GM12864 (cell line): ENCODE results near the gene TRIM75.

Experiments used
- DNase-seq: peaks from one replicate; pipeline ENCODE4 v3.0.0-alpha.2; 2011; ENCODE audit warnings: low read depth
- H3K4me3 ChIP-seq: 2 replicates; pipeline ENCODE4 v1.5.1; 2011; ENCODE audit warnings: mild to moderate bottlenecking, low read depth, low read length, control low read depth
- TF ChIP-seq, protein P1 (sequence below): IDR thresholded peaks from 2 replicates; pipeline ENCODE4 v1.5.1; 2011; ENCODE audit warnings: low read depth, mild to moderate bottlenecking, moderate library complexity, low read length, control low read depth, inconsistent platforms; ENCODE audit errors: missing control alignments

The TRIM75 gene

DNA sequence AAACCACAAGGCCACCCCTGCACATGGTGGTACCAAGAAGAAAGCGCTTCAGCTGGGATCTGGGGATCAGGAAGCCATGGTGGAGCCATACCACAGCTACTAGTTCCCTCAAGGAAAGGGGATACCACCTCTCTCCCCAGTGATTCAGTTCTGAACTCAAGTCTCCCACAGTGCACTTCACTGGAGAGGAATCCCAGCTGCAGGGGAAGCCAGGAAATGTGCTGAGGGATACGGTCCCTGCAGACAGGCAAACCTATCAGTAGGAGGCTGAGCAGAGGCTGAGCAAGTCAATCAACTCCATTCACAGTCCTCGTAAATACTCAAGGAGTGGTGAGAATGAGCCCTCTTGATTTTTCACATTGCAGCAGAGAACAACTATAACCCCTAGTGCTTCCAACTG is 48.0 kb downstream of the TRIM75 start:
- DNase-seq: no peak
- no peak overlapping the region for H3K4me3 ChIP-seq
- TF ChIP-seq, protein P1, sequence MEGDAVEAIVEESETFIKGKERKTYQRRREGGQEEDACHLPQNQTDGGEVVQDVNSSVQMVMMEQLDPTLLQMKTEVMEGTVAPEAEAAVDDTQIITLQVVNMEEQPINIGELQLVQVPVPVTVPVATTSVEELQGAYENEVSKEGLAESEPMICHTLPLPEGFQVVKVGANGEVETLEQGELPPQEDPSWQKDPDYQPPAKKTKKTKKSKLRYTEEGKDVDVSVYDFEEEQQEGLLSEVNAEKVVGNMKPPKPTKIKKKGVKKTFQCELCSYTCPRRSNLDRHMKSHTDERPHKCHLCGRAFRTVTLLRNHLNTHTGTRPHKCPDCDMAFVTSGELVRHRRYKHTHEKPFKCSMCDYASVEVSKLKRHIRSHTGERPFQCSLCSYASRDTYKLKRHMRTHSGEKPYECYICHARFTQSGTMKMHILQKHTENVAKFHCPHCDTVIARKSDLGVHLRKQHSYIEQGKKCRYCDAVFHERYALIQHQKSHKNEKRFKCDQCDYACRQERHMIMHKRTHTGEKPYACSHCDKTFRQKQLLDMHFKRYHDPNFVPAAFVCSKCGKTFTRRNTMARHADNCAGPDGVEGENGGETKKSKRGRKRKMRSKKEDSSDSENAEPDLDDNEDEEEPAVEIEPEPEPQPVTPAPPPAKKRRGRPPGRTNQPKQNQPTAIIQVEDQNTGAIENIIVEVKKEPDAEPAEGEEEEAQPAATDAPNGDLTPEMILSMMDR: no peak

DNA sequence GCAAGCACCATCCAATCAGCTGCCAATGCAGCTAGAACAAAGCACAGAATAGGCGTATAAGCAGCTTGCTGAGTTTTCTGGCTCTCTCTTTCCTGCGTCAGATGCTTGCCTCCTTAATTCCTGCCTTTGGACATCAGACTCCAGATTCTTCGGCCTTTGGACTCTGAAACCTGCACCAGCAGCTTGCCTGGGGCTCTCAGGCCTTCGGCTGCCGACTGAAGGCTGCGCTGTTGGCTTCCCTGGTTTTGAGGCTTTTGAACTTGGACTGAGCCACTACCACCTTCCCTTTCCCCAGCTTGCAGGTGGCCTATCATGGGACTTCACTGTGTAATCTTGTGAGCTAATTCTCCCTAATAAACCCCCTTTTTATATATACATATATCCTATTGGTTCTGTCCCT is 52.9 kb downstream of the TRIM75 start:
- no peak overlapping the region for H3K4me3 ChIP-seq
- DNase-seq: no peak
- TF ChIP-seq, protein P1: no peak
